B cell (primary cell): ENCODE measurements around the gene NUAK2. TPM values are rescaled to one million over a fixed set of nuclear protein-coding genes. Genes with fewer than 3 reads are reported as not detected.

Experiments
- ATAC-seq: fragments of 200-7000 bp; cut with Tn5 transposase; one replicate; pipeline ENCODE4 v1.10.0; 2021; ENCODE audit warnings: low read depth, mild to moderate bottlenecking, moderate number of reproducible peaks, moderate library complexity
- CTCF ChIA-PET: fragments of 350-600 bp; sonication (Branson Sonifier 250); formaldehyde crosslinking; loops from one replicate; lab custom pipeline; 2021; ENCODE audit warnings: antibody characterized with exemption, inconsistent platforms; lab: Charles Lee
- POLR2A ChIA-PET: fragments of 350-600 bp; sonication (Branson Sonifier 250); formaldehyde crosslinking; loops from one replicate; lab custom pipeline; 2021; ENCODE audit warnings: antibody characterized with exemption; lab: Charles Lee
- DNase-seq: peaks from one replicate; pipeline ENCODE4 v3.0.0; 2013
- H2AFZ ChIP-seq: 2 replicates; pipeline ENCODE4 v1.6.1; 2012; ENCODE audit warnings: mild to moderate bottlenecking, low read depth, low read length; ENCODE audit not compliant: insufficient read depth, poor library complexity, severe bottlenecking
- H3K27ac ChIP-seq, 2 donors: 1 replicate in 1 of 2; 2 replicates in 1 of 2; pipeline ENCODE4 v1.5.1; 2012 to 2013; ENCODE audit warnings: low read length in 2 of 2, mild to moderate bottlenecking in 2 of 2, moderate library complexity in 1 of 2
- H3K27me3 ChIP-seq, 4 experiments: fragments of 200-600 bp in 1 of 4; sonication (generic) in 1 of 4; replicated peaks in 1 of 4; 1 replicate in 2 of 4; 2 replicates in 2 of 4; pipeline versions ENCODE4 v1.6.1 to v1.7.0; 2013 to 2016; ENCODE audit warnings: low read length in 3 of 4, mild to moderate bottlenecking in 2 of 4, mixed read lengths in 1 of 4, moderate library complexity in 1 of 4; ENCODE audit not compliant: insufficient read depth in 4 of 4, control insufficient read depth in 3 of 4; ENCODE audit errors: control extremely low read depth in 1 of 4
- H3K36me3 ChIP-seq, 2 experiments: replicated peaks in 1 of 2; 1 replicate in 1 of 2; 2 replicates in 1 of 2; pipeline versions ENCODE4 v1.6.1 to v1.7.1; 2013; ENCODE audit warnings: low read length in 1 of 2; ENCODE audit not compliant: insufficient read depth in 2 of 2, control insufficient read depth in 1 of 2; ENCODE audit errors: control extremely low read depth in 1 of 2, extremely low read depth in 1 of 2
- H3K4me1 ChIP-seq, 2 donors: fragments of 200-600 bp in 1 of 2; sonication (generic) in 1 of 2; 1 replicate in 1 of 2; 2 replicates in 1 of 2; pipeline versions ENCODE4 v1.5.1 to v1.6.1; 2013 to 2017; ENCODE audit warnings: low read length in 2 of 2; ENCODE audit not compliant: control insufficient read depth in 2 of 2, insufficient read depth in 2 of 2
- H3K4me2 ChIP-seq: replicated peaks from 2 replicates; pipeline ENCODE3; 2012; ENCODE audit warnings: mild to moderate bottlenecking, low read depth, low read length; ENCODE audit not compliant: poor library complexity, severe bottlenecking
- H3K4me3 ChIP-seq, 5 experiments: fragments of 200-600 bp in 1 of 5; sonication (generic) in 1 of 5; 1 replicate in 3 of 5; 2 replicates in 2 of 5; pipeline versions ENCODE4 v1.5.1 to v1.7.0; 2011 to 2016; ENCODE audit warnings: low read length in 4 of 5, mild to moderate bottlenecking in 4 of 5, low read depth in 2 of 5, control low read depth in 1 of 5, moderate library complexity in 1 of 5; ENCODE audit not compliant: insufficient read depth in 1 of 5; ENCODE audit errors: control extremely low read depth in 1 of 5, extremely low read depth in 1 of 5
- H3K79me2 ChIP-seq: fragments of 200-600 bp; sonication (generic); one replicate; pipeline ENCODE4 v1.6.0; 2016; ENCODE audit warnings: low read length; ENCODE audit not compliant: control insufficient read depth, insufficient read depth
- H3K9ac ChIP-seq: fragments of 200-600 bp; sonication (generic); 2 replicates; pipeline ENCODE4 v1.6.1; 2017; ENCODE audit warnings: mild to moderate bottlenecking, low read length, moderate library complexity
- H3K9me3 ChIP-seq, 3 donors: one replicate each; pipeline versions ENCODE4 v1.6.1 to v1.7.1; 2013; ENCODE audit warnings: low read length in 2 of 3; ENCODE audit not compliant: control insufficient read depth in 2 of 3, insufficient read depth in 1 of 3; ENCODE audit errors: control extremely low read depth in 1 of 3
- H4K20me1 ChIP-seq: 2 replicates; pipeline ENCODE4 v1.6.0; 2012; ENCODE audit warnings: mild to moderate bottlenecking, low read length; ENCODE audit not compliant: insufficient read depth, control insufficient read depth, poor library complexity, severe bottlenecking
- H3K27ac Mint-ChIP-seq: one replicate; pipeline ENCODE4 v1.8.0; 2021; ENCODE audit warnings: mixed read lengths
- H3K27me3 Mint-ChIP-seq: one replicate; pipeline ENCODE4 v1.8.0; 2021; ENCODE audit warnings: mixed read lengths
- H3K4me1 Mint-ChIP-seq: one replicate; pipeline ENCODE4 v1.8.0; 2021; ENCODE audit warnings: mixed read lengths
- H3K4me3 Mint-ChIP-seq: one replicate; pipeline ENCODE4 v1.8.0; 2021; ENCODE audit warnings: mixed read lengths
- H3K9me3 Mint-ChIP-seq: one replicate; pipeline ENCODE4 v1.8.0; 2022; ENCODE audit warnings: mixed read lengths; ENCODE audit not compliant: insufficient read depth
- EZH2 ChIP-seq: IDR thresholded peaks from 2 replicates; pipeline ENCODE4 v1.6.1; 2012; ENCODE audit warnings: borderline replicate concordance, low read depth, mild to moderate bottlenecking, moderate library complexity, low read length; ENCODE audit not compliant: insufficient read depth, poor library complexity, severe bottlenecking
- WGBS: methylation state at CpG from one replicate; pipeline ENCODE4 v1.1.5; 2013; ENCODE audit warnings: missing lambda C conversion rate; ENCODE audit not compliant: insufficient coverage; 5-methylcytosine and 5-hydroxymethylcytosine counted together
- intact Hi-C: fragments of 100-400 bp; cut with micrococcal nuclease; formaldehyde crosslinking; loops from one replicate; pipeline ENCODE4 v1.10.0; 2022
- polyA plus RNA-seq: library from polyadenylated mRNA; depleted of rRNA; stranded (reverse); fragments of >200 nt; gene quantifications from 2 replicates; pipeline ENCODE4 v1.2.3, GENCODE V29; 2012
- total RNA-seq, 2 donors: library from RNA; stranded (reverse); fragments of 120-200 nt in 1 of 2; gene quantifications; 1 replicate in 1 of 2; 2 replicates in 1 of 2; pipeline versions ENCODE4 v1.2.3 to v1.2.4, GENCODE V29; 2013 to 2022
- TF ChIP-seq, protein P1 (sequence below): fragments of 200-600 bp; IDR thresholded peaks from one replicate; pipeline ENCODE4 v1.8.0; 2022; ENCODE audit warnings: antibody characterized with exemption, mild to moderate bottlenecking

The NUAK2 gene
- total and polyA plus RNA-seq, 2 donors (not counting 1 experiment from before 2014, with no cell fraction given) = 37.9 to 102 TPM

DNA sequence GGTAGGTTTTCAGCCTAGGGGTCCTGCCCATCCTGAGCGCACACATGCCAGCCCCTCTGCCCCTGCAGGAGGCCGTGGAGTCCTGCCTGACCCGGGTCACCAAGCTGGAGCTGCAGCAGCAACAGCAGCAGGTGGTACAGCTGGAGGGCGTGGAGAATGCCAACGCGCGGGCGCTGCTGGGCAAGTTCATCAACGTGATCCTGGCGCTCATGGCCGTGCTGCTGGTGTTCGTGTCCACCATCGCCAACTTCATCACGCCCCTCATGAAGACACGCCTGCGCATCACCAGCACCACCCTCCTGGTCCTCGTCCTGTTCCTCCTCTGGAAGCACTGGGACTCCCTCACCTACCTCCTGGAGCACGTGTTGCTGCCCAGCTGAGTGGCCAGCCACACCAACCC is 49.8 kb downstream of the NUAK2 start:
- Mint-ChIP-seq H3K4me3 (no peak overlapping the region), H3K27ac (no peak overlapping the region), H3K9me3 (no peaks in the 10 kb centered on the region), H3K27me3 (no peaks in the 10 kb centered on the region), H3K4me1 (peaks cover 31% of the 10 kb centered on the region)
- Histone ChIP-seq H3K9ac (no peak overlapping the region), H3K4me1 (peaks cover 33 to 36% of the 10 kb centered on the region in 2 donors), H3K4me2 (no peak overlapping the region), H3K36me3 (no peaks in the 10 kb centered on the region), H3K27ac (no peak overlapping the region), H3K4me3 (no peak overlapping the region), H2AFZ (no peak overlapping the region), H3K9me3 (peaks cover 0 to 6% (median 0%) of the 10 kb centered on the region in 3 donors), H3K79me2 (peaks cover 33% of the 10 kb centered on the region), H4K20me1 (no peaks in the 10 kb centered on the region), H3K27me3 (no peaks in the 10 kb centered on the region)
- ChIA-PET CTCF (interaction anchor here (1.1 to 56.6 kb wide), 11 partner anchors 14 to 252 kb away, joined by 3 to 2421 read pairs (median 84); partner anchors contain the start of gene NUAK2), POLR2A (interaction anchor here (0.6 to 10.5 kb wide), 2 partner anchors 50 to 123 kb away, joined by 4 to 194 read pairs; partner anchors contain the start of gene NUAK2)
- DNase-seq (no peak), ATAC-seq (no peak)
- 94% methylated on average over 18 of the region's 18 CpGs for WGBS
- TF ChIP-seq, protein P1, sequence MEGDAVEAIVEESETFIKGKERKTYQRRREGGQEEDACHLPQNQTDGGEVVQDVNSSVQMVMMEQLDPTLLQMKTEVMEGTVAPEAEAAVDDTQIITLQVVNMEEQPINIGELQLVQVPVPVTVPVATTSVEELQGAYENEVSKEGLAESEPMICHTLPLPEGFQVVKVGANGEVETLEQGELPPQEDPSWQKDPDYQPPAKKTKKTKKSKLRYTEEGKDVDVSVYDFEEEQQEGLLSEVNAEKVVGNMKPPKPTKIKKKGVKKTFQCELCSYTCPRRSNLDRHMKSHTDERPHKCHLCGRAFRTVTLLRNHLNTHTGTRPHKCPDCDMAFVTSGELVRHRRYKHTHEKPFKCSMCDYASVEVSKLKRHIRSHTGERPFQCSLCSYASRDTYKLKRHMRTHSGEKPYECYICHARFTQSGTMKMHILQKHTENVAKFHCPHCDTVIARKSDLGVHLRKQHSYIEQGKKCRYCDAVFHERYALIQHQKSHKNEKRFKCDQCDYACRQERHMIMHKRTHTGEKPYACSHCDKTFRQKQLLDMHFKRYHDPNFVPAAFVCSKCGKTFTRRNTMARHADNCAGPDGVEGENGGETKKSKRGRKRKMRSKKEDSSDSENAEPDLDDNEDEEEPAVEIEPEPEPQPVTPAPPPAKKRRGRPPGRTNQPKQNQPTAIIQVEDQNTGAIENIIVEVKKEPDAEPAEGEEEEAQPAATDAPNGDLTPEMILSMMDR = no peak
- no peak for TF ChIP-seq EZH2
- intact Hi-C loops = no loop called here

- H3K9me3 ChIP-seq = peaks cover 0 to 6% (median 0%) of the 10 kb centered on the region in 3 donors
- H4K20me1 ChIP-seq = no peaks in the 10 kb centered on the region
- intact Hi-C loops = no loop called here
- H3K9ac ChIP-seq = no peak overlapping the region
- Mint-ChIP-seq H3K4me1 (peaks cover 26% of the 10 kb centered on the region), H3K9me3 (no peaks in the 10 kb centered on the region), H3K27ac (no peak overlapping the region), H3K27me3 (no peaks in the 10 kb centered on the region), H3K4me3 (no peak overlapping the region)
- ChIA-PET CTCF (interaction anchor here (0.8 to 56.6 kb wide), 14 partner anchors 15 to 258 kb away, joined by 3 to 2421 read pairs (median 6); partner anchors contain the start of gene NUAK2), POLR2A (interaction anchor here (0.7 to 10.5 kb wide), 4 partner anchors 42 to 240 kb away, joined by 4 to 194 read pairs (median 6); partner anchors contain the start of gene NUAK2)
- H3K36me3 ChIP-seq = no peaks in the 10 kb centered on the region
- H3K4me1 ChIP-seq = peaks cover 28 to 31% of the 10 kb centered on the region in 2 donors
- 96% methylated on average over 8 of the region's 8 CpGs for WGBS
- no peak for TF ChIP-seq EZH2
- TF ChIP-seq, protein P1 = no peak
- no peaks in the 10 kb centered on the region for H3K27me3 ChIP-seq
- DNase-seq (no peak), ATAC-seq (no peak)
- peaks cover 28% of the 10 kb centered on the region for H3K79me2 ChIP-seq
- no peak overlapping the region for H2AFZ ChIP-seq
- H3K27ac ChIP-seq = no peak overlapping the region
- H3K4me2 ChIP-seq = no peak overlapping the region
- no peak overlapping the region for H3K4me3 ChIP-seq
Measured at GRCh38 chr1:205271277-205271676, 50.3 kb downstream of the NUAK2 start.
